NCI-H1048 (cell line): ENCODE data around the gene PCDHB14.
"Not testable (repeated sequence)": the region's sequence is repeated elsewhere in the genome, so short reads cannot be mapped to it uniquely, and the experiment has no call there.

Experiments
- DNase-seq: peaks from one replicate; lab custom pipeline; 2025; lab: John Stamatoyannopoulos, UW

The PCDHB14 gene

DNA sequence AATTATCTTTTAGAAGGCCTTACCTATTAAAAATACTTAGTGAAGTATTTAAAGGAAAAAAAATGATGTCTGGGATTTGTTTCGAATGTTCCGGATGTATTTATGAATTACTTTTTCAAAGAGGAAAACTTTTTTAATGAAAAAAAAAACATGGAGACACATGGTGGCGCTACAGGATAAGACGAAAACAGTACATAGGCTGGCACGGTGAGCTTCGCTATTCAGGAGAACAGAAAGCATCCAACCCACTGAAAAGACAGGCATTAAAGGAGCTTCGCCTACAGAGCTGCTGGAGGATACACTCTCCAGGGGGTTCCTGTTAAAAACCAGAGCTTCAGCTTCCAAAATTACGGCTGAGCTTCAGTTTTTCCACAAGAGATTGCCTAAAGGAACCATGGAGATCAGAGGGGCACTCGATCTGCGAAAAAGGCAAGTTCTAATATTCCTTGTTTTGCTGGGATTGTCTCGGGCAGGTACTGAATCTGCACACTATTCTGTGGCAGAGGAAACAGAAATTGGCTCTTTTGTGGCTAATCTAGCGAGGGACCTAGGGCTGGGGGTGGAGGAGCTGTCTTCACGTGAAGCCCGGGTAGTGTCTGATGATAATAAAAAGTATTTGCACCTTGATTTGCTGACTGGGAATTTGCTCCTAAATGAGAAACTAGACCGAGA, at the start of gene PCDHB14:
TSS of gene PCDHB14 (plus strand) at position 232 of the 672 bp plus-strand sequence. CDS start at position 395, 163 bp downstream.
- DNase-seq, result no peak

DNA sequence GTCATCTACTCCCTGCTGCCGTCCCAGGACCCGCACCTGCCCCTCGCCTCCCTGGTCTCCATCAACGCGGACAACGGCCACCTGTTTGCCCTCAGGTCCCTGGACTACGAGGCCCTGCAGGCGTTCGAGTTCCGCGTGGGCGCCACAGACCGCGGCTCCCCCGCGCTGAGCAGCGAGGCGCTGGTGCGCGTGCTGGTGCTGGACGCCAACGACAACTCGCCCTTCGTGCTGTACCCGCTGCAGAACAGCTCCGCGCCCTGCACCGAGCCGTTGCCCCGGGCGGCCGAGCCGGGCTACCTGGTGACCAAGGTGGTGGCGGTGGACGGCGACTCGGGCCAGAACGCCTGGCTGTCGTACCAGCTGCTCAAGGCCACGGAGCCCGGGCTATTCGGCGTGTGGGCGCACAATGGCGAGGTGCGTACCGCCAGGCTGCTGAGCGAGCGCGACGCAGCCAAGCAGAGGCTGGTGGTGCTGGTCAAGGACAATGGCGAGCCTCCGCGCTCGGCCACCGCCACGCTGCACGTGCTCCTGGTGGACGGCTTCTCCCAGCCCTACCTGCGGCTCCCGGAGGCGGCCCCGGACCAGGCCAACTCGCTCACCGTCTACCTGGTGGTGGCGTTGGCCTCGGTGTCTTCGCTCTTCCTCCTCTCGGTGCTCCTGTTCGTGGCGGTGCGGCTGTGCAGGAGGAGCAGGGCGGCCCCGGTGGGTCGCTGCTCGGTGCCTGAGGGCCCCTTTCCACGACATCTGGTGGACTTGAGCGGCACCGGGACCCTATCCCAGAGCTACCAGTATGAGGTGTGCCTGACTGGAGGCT, 48.6 kb upstream of the PCDHB14 start:
- not testable (repeated sequence) for DNase-seq

DNA sequence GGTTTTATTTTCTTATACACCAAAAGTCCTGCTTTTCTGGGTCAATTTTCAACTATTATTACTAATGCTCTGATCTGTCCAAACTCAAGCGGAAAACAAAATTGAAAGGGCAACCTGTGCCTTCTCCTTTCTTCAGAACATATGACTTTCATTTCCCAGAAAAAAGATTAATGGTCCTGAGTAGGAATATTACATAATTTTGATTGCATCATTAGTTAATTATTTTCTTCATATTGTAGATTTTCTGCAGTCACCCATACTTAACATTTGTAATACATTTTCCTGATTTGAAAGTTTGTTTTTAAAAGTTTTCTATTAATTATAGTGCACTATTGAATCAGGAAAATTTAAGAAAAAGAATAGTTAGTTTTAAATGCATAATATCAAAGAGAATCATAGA, 47.2 kb upstream of the PCDHB14 start:
- DNase-seq, result no peak

DNA sequence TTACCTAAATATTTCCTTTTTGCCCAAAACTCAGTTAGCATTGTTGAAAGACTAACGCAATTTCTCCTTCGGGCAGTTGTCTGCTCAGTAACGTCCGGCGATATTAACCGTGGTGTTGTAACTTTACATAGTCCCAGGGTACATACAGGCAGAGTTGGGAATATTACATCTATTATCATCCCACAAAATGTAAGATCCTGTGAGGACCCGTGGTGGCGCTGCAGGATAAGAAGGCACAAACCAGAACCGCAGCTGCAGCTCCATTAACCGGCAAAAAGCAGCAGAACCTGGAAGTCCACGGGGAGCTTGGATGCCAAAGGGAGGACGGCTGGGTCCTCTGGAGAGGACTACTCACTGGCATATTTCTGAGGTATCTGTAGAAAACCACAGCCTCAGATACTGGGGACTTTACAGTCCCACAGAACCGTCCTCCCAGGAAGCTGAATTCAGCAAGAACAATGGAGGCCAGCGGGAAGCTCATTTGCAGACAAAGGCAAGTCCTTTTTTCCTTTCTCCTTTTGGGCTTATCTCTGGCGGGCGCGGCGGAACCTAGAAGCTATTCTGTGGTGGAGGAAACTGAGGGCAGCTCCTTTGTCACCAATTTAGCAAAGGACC, 45.5 kb upstream of the PCDHB14 start, which contains the start of gene PCDHB8:
TSS of gene PCDHB8 (plus strand) at position 214 of the 615 bp plus-strand sequence. CDS start at position 459, 245 bp downstream.
- DNase-seq, result not testable (repeated sequence)

DNA sequence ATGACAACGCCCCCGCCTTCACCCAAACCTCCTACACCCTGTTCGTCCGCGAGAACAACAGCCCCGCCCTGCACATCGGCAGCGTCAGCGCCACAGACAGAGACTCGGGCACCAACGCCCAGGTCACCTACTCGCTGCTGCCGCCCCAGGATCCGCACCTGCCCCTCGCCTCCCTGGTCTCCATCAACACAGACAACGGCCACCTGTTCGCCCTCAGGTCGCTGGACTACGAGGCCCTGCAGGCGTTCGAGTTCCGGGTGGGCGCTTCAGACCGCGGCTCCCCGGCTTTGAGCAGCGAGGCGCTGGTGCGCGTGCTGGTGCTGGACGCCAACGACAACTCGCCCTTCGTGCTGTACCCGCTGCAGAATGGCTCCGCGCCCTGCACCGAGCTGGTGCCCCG, 43.8 kb upstream of the PCDHB14 start:
- not testable (repeated sequence) for DNase-seq

DNA sequence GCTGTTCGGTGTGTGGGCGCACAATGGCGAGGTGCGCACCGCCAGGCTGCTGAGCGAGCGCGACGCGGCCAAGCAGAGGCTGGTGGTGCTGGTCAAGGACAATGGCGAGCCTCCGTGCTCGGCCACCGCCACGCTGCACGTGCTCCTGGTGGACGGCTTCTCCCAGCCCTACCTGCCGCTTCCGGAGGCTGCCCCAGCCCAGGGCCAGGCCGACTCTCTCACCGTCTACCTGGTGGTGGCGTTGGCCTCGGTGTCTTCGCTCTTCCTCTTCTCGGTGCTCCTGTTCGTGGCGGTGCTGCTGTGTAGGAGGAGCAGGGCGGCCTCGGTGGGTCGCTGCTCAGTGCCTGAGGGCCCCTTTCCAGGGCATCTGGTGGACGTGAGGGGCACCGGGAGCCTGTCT, 43.3 kb upstream of the PCDHB14 start:
- DNase-seq, result not testable (repeated sequence)

DNA sequence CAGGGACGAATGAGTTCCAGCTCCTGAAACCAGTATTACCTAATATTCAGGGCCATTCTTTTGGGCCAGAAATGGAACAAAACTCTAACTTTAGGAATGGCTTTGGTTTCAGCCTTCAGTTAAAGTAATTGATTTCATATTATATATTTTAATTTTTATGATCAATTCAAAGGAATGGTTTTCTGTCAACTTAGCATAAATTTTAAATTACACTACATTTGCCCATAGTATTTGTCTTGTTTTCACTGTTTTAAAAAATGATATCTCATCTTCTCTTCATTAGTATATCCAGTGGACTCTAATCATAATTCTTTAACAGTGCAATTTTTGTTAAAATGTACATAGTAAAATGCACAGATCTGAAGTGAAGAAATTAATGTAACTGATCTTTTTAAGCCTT, 42.8 kb upstream of the PCDHB14 start:
- DNase-seq, result no peak

DNA sequence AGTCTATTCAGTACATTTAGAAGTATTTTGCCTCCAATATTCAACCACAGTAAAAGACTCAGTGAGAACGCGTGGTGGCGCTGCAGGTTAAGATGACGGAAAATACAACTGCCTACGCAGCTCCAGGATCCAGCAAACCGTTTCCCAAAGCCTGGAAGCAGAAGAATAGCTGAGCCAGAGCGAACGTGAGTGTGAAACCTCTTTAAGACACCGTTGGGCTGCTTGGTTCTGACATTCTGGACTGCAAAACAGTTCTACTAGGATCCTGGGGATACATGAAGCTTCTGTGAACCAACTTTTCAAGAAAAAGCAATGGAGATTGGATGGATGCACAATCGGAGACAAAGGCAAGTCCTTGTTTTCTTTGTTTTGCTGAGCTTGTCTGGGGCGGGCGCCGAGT, 40.9 kb upstream of the PCDHB14 start, which contains the start of gene PCDHB16:
TSS of gene PCDHB16 (plus strand) at position 140 of the 400 bp plus-strand sequence. CDS start at position 313, 173 bp downstream.
- no peak for DNase-seq

DNA sequence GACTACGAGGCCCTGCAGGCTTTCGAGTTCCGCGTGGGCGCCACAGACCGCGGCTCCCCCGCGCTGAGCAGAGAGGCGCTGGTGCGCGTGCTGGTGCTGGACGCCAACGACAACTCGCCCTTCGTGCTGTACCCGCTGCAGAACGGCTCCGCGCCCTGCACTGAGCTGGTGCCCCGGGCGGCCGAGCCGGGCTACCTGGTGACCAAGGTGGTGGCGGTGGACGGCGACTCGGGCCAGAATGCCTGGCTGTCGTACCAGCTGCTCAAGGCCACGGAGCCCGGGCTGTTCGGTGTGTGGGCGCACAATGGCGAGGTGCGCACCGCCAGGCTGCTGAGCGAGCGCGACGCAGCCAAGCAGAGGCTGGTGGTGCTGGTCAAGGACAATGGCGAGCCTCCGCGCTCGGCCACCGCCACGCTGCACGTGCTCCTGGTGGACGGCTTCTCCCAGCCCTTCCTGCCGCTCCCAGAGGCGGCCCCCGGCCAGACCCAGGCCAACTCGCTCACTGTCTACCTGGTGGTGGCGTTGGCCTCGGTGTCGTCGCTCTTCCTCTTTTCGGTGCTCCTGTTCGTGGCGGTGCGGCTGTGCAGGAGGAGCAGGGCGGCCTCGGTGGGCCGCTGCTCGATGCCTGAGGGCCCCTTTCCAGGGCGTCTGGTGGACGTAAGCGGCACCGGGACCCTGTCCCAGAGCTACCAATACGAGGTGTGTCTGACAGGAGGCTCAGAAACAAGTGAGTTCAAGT, 38.9 kb upstream of the PCDHB14 start:
- not testable (repeated sequence) for DNase-seq

DNA sequence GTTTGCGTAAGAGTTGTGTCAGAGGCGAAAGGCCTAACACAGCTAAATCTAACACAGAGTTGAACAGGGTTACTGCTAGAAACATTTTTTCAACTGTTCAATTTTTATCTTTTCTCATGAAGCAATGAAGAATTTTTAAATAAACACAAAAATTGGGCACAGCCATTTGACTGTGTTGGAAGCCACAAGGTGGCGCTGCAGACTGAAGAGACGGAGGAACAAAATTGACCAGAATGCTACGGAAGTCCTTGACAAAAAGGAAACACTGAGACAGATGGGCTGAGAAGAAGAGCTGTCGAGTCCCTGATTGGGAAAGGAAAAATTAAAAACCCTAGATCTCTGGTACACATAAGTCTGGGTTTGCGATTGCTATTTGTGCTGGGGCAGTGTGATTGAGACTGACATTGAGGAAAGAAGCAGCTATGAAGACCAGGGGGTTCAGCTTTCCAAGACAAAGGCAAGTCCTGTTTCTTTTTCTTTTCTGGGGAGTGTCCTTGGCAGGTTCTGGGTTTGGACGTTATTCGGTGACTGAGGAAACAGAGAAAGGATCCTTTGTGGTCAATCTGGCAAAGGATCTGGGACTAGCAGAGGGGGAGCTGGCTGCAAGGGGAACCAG, 36.1 kb upstream of the PCDHB14 start, which contains the start of gene PCDHB9:
TSS of gene PCDHB9 (plus strand) at position 265 of the 616 bp plus-strand sequence. CDS start at position 423, 158 bp downstream.
- no peak for DNase-seq

DNA sequence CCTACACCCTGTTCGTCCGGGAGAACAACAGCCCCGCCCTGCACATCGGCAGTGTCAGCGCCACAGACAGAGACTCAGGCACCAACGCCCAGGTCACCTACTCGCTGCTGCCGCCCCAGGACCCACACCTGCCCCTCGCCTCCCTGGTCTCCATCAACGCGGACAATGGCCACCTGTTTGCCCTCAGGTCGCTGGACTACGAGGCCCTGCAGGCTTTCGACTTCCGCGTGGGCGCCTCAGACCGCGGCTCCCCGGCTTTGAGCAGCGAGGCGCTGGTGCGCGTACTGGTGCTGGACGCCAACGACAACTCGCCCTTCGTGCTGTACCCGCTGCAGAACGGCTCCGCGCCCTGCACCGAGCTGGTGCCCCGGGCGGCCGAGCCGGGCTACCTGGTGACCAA, 34.5 kb upstream of the PCDHB14 start:
- DNase-seq, result not testable (repeated sequence)

DNA sequence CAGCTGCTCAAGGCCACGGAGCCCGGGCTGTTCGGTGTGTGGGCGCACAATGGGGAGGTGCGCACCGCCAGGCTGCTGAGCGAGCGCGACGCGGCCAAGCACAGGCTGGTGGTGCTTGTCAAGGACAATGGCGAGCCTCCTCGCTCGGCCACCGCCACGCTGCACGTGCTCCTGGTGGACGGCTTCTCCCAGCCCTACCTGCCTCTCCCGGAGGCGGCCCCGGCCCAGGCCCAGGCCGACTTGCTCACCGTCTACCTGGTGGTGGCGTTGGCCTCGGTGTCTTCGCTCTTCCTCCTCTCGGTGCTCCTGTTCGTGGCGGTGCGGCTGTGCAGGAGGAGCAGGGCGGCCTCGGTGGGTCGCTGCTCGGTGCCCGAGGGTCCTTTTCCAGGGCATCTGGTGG, 34.0 kb upstream of the PCDHB14 start:
- not testable (repeated sequence) for DNase-seq

DNA sequence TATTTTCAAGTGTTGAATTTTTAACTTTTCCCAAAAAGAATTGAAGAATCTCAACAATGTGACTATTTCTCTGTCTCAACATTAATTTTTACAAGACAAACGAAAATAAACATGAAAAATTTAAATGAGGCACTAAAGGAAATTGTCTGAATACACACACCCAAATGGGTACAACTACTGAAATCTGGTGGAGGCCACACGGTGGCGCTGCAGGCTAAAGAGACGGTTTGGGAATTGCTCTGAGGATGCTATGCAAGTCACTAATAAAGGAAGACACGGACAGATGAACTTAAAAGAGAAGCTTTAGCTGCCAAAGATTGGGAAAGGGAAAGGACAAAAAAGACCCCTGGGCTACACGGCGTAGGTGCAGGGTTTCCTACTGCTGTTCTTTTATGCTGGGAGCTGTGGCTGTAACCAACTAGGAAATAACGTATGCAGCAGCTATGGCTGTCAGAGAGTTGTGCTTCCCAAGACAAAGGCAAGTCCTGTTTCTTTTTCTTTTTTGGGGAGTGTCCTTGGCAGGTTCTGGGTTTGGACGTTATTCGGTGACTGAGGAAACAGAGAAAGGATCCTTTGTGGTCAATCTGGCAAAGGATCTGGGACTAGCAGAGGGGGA, 30.9 kb upstream of the PCDHB14 start, which contains the start of gene PCDHB10:
TSS of gene PCDHB10 (plus strand) at position 244 of the 616 bp plus-strand sequence. CDS start at position 444, 200 bp downstream.
- DNase-seq, result no peak

DNA sequence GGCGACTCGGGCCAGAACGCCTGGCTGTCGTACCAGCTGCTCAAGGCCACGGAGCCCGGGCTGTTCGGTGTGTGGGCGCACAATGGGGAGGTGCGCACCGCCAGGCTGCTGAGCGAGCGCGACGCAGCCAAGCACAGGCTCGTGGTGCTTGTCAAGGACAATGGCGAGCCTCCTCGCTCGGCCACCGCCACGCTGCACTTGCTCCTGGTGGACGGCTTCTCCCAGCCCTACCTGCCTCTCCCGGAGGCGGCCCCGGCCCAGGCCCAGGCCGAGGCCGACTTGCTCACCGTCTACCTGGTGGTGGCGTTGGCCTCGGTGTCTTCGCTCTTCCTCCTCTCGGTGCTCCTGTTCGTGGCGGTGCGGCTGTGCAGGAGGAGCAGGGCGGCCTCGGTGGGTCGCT, 28.8 kb upstream of the PCDHB14 start:
- not testable (repeated sequence) for DNase-seq

DNA sequence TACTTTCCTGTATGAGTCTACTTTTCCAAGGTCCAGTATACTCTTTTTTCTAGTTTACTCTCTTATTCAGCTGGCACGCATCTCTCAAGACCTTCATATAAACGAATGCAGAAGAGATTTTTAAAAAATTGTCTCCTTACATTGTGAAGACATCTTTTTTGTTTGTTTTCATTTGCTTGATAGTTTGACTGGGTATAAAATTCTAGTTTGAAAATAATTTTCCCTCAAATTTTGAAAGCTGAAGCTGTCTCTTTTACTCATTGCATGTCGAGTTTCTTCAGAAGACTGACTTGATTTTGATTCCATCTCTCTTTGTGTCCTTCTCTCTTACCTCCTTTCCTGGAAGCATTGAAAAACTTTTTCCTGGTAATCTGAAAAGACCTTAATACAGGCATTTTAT, 26.8 kb upstream of the PCDHB14 start:
- no peak for DNase-seq

DNA sequence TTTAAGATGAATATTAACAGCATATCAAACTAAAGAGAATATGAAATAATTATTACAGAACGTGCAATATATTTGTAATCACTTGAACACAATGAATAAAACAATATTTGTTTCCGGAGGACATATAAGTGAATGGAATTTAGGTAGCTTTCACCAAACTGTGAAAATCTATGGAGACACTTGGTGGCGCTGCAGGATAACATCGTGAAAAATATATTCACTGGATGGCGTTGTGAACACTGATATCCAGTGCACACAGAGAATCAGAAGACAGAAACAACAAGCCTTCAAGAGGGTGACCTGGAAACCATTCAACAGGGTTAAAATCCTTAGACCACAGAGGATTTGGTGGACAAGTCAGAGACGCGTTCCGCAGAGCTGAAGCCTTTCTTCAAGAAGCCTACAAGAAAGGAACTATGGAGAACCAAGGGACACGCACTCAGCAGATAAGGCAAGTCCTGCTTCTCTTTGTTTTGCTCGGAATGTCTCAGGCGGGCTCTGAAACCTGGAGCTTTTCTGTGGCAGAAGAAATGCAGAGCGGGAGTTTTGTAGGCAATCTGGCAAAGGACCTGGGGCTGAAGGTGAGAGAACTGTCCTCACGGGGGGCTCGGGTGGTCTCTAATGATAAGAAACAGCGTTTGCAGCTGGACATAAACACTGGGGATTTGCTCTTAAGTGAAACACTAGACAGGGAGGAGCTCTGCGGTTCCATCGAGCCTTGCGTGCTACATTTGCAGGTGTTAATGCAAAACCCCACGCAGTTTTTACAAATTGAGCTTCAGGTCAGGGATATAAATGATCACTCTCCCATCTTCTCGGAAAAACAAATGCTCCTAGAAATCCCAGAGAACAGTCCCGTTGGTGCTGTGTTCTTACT, 23.5 kb upstream of the PCDHB14 start, which contains the start of gene PCDHB11:
TSS of gene PCDHB11 (plus strand) at position 269 of the 877 bp plus-strand sequence. CDS start at position 417, 148 bp downstream.
- DNase-seq, result no peak

DNA sequence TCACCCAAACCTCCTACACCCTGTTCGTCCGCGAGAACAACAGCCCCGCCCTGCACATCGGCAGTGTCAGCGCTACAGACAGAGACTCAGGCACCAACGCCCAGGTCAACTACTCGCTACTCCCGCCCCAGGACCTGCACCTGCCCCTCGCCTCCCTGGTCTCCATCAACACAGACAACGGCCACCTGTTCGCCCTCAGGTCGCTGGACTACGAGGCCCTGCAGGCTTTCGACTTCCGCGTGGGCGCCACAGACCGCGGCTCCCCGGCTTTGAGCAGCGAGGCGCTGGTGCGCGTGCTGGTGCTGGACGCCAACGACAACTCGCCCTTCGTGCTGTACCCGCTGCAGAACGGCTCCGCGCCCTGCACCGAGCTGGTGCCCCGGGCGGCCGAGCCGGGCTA, 22.0 kb upstream of the PCDHB14 start:
- DNase-seq, result not testable (repeated sequence)

DNA sequence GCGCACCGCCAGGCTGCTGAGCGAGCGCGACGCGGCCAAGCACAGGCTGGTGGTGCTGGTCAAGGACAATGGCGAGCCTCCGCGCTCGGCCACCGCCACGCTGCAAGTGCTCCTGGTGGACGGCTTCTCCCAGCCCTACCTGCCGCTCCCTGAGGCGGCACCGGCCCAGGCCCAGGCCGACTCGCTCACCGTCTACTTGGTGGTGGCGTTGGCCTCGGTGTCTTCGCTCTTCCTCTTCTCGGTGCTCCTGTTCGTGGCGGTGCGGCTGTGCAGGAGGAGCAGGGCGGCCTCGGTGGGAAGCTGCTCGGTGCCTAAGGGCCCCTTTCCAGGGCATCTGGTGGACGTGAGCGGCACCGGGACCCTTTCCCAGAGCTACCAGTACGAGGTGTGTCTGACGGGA, 21.5 kb upstream of the PCDHB14 start:
- DNase-seq, result not testable (repeated sequence)

DNA sequence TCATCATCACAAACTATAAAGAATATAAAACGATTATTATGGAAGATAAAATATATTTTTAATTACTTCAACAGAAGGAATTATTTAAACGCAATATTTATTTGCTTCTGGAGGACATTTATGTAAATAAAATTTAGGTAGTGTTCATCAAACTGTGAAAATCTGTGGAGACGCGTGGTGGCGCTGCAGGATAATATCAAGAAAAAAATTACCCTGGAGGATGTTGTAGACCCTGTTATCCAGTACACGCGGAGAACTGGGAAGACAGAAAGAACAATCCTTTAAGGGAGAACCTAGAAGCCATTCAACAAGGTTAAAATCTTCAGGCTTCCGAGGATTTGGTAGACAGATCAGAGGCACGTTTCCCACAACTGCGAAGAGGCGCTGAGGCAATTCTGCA, 14.7 kb upstream of the PCDHB14 start, which contains the start of gene PCDHB12:
TSS of gene PCDHB12 (plus strand) at position 242 of the 400 bp plus-strand sequence. CDS start 189 bp downstream, outside the sequence.
- DNase-seq, result no peak
